ENCODE results near the gene CEACAM16. TPM values are rescaled to one million over a fixed set of nuclear protein-coding genes. Genes with fewer than 3 reads are reported as not detected.

Gene CEACAM16
- total RNA-seq, 6 donors from 2014 or later: not detected

DNA sequence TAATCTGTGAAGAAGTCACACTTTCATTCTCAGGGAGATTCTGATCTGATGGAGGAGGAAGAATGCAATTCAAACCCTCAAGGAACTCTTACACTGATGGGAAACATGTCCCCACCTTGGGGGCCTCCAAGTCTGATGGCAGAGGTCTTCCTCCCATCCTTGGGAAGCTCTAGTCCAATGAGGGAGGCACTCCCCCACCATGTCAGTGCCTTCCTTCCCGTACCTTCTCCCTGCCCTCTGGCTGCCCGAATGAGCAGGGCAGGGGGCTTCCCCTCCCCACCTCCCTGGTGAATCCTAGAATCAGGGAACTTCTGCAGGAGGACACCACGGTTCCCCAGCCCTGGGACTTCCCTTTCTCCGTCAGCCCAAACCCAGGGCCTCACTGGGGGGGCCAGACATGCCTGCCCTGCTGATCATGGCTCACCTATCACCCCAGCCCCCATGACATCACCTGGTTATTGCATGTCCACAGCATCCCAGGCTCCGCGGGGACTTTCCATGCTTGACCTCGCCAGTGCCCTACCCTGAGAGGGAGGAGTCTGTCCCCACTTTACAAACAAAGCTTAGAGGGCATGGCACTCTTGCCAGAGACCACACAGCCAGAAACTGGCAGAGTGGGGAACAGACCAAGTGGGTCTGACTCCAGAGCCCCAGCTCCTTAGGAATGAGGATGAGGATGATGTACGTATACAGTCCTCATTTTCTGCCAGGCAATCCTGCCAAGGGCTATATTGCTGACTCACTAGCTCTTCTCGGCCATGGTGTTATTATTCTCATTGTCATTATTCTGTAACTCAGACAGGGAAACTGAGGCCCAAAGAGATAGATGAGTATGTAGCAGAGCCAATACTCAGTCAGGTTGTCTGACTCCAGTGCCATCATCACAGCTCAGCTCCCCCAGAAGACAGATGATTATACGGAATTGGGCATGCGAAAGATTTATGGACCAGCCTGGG lies 39.9 kb downstream of the CEACAM16 start:
- no peaks in the 10 kb centered on the region for H3K36me3 ChIP-seq
- H3K4me3 ChIP-seq: no peak overlapping the region
- no peaks in the 10 kb centered on the region for H3K9me3 ChIP-seq
- no peaks in the 10 kb centered on the region for H3K27me3 ChIP-seq
- 36 to 70% methylated on average over 10 to 11 of the region's 11 CpGs for WGBS, 2 donors
- peak overlapping the region in 2 of 4 donors; percentile 11 to 44 for H3K27ac ChIP-seq
- DNase-seq (peak in 1 of 2 donors; percentile 83), ATAC-seq (ENCODE audit: low FRiP score in 2 of 2) (no peak)
- H3K4me1 ChIP-seq: peaks cover 47 to 65% (median 48%) of the 10 kb centered on the region in 4 donors
- TF ChIP-seq POLR2A (IDR thresholded peaks at IDR 0.05) (no peak), POLR2AphosphoS5 (IDR thresholded peaks at IDR 0.05) (peak in 1 of 2 donors; percentile 47), EP300 (IDR thresholded peaks at IDR 0.05) (no peak)
- TF ChIP-seq, protein P1, sequence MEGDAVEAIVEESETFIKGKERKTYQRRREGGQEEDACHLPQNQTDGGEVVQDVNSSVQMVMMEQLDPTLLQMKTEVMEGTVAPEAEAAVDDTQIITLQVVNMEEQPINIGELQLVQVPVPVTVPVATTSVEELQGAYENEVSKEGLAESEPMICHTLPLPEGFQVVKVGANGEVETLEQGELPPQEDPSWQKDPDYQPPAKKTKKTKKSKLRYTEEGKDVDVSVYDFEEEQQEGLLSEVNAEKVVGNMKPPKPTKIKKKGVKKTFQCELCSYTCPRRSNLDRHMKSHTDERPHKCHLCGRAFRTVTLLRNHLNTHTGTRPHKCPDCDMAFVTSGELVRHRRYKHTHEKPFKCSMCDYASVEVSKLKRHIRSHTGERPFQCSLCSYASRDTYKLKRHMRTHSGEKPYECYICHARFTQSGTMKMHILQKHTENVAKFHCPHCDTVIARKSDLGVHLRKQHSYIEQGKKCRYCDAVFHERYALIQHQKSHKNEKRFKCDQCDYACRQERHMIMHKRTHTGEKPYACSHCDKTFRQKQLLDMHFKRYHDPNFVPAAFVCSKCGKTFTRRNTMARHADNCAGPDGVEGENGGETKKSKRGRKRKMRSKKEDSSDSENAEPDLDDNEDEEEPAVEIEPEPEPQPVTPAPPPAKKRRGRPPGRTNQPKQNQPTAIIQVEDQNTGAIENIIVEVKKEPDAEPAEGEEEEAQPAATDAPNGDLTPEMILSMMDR (IDR thresholded peaks at IDR 0.05): no peak

DNA sequence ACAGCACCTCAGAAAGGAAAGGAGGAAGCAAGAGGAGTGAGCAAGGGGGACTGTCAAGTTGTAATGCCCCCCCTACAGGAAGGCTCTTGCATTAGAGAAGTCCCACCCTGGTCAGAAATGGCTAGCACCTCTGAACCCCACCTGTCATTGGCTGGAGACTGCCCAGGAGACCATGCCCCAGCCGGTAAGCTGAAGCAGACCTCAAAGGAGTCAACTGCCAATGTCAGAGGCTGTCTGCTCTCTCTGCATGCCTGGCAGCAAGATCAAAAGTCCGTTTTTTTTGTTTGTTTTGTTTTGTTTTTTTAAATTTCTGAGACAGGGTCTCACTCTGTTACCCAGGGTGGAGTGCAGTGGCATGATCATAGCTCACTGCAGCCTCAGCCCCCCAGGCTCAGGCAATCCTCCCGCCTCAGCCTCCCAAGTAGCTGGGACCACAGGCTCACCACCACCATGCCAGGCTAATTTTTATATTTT lies 41.4 kb downstream of the CEACAM16 start:
- Histone ChIP-seq H3K4me1 (peaks cover 61 to 80% (median 63%) of the 10 kb centered on the region in 4 donors), H3K9me3 (no peaks in the 10 kb centered on the region), H3K36me3 (no peaks in the 10 kb centered on the region), H3K27me3 (no peaks in the 10 kb centered on the region), H3K27ac (peak overlapping the region; percentile 89 to 98 (median 97)), H3K4me3 (no peak overlapping the region)
- WGBS, 2 donors: 57 to 58% methylated on average over 3 of the region's 3 CpGs
- TF ChIP-seq POLR2AphosphoS5 (IDR thresholded peaks at IDR 0.05) (no peak), EP300 (IDR thresholded peaks at IDR 0.05) (no peak), POLR2A (IDR thresholded peaks at IDR 0.05) (no peak)
- TF ChIP-seq, protein P1 (IDR thresholded peaks at IDR 0.05): no peak
- DNase-seq (no peak), ATAC-seq (ENCODE audit: low FRiP score in 2 of 2) (no peak)

DNA sequence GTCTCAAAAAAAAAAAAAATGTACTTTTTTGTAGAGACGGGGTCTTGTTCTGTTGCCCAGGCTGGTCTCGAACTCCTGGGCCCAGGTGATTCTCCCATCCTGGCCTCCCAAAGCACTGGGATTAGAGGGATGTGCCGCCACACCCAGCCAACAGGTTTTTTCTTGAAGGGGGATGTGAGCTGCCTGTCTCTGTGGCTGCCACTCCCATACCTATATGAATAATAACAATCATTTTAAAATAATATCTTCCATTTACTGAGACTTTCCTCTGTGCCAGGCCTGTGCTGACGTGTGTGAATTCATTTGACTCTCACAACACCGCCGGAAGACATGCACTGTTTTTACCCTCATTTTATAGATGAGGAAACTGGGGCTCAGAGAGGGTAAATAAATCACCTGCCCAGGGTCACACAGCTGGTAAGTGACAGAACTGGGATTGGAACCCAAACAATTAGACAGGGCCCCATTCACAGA lies 42.3 kb downstream of the CEACAM16 start:
- no peaks in the 10 kb centered on the region for H3K27me3 ChIP-seq
- no peak for TF ChIP-seq EP300 (IDR thresholded peaks at IDR 0.05)
- TF ChIP-seq POLR2A (IDR thresholded peaks at IDR 0.05): no peak
- TF ChIP-seq, protein P1 (IDR thresholded peaks at IDR 0.05): no peak
- no peak for TF ChIP-seq POLR2AphosphoS5 (IDR thresholded peaks at IDR 0.05)
- no peaks in the 10 kb centered on the region for H3K9me3 ChIP-seq
- H3K4me1 ChIP-seq: peaks cover 70 to 88% (median 72%) of the 10 kb centered on the region in 4 donors
- H3K4me3 ChIP-seq: no peak overlapping the region
- WGBS, 2 donors: 43 to 61% methylated on average over 6 of the region's 6 CpGs
- H3K36me3 ChIP-seq: no peaks in the 10 kb centered on the region
- DNase-seq (no peak), ATAC-seq (ENCODE audit: low FRiP score in 2 of 2) (no peak)
- H3K27ac ChIP-seq: peak overlapping the region; percentile 89 to 98 (median 97)

DNA sequence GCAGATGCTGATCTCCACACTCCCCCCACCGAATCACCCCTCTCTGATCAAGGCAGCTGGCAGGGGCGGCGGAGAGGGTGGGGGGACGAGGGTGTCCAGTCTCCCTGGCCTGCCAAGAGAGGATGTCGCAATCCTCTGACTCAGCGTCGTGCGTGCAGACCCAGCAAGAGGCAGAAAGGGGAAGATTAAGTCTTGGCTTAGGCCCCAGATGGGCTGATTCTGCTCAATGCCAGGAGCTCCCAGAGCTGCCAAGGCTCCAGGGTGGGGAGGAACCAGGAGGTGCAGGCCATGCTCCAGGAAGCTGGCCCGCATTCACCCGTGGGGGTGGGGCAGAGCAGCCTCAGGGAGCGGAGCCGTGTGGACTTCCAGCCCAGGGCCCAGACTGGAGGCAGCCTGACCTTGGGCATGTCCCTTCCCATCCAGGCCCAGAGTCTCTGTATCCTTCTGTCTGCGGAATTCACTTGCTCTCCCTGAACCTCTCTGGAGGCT lies 42.9 kb downstream of the CEACAM16 start:
- Histone ChIP-seq H3K9me3 (no peaks in the 10 kb centered on the region), H3K4me1 (peaks cover 76 to 94% (median 78%) of the 10 kb centered on the region in 4 donors), H3K4me3 (no peak overlapping the region), H3K27me3 (no peaks in the 10 kb centered on the region), H3K36me3 (no peaks in the 10 kb centered on the region), H3K27ac (peak overlapping the region; percentile 89 to 98 (median 97))
- TF ChIP-seq POLR2A (IDR thresholded peaks at IDR 0.05) (peak in 3 of 4 donors; percentile 40 to 68 (median 51)), POLR2AphosphoS5 (IDR thresholded peaks at IDR 0.05) (peak; percentile 97), EP300 (IDR thresholded peaks at IDR 0.05) (peak in 2 of 4 donors; percentile 98)
- TF ChIP-seq, protein P1 (IDR thresholded peaks at IDR 0.05): no peak
- ATAC-seq (ENCODE audit: low FRiP score in 2 of 2) (peak; percentile 93 to 96), DNase-seq (peak; percentile 92 to 99)
- WGBS, 2 donors: 4 to 6% methylated on average over 6 to 13 of the region's 13 CpGs

Data from upper lobe of left lung (tissue), 6 donors.